G401.6 (cell line): ENCODE measurements around the gene IGSF8.

Source experiments
- FAIRE-seq: peaks from 2 replicates; lab custom pipeline; 2012; peaks lifted over from hg19 to GRCh38; lab: Jason Lieb, UNC

Gene IGSF8

GRCh38 chr1:160085686-160086455 is 12.5 kb downstream of the IGSF8 start:
- FAIRE-seq = no peak

- FAIRE-seq = no peak
Measured at GRCh38 chr1:160084771-160085321, 13.6 kb downstream of the IGSF8 start.

GRCh38 chr1:160083968-160084770 is 14.2 kb downstream of the IGSF8 start:
- FAIRE-seq = no peak

GRCh38 chr1:160082926-160083325 is 15.5 kb downstream of the IGSF8 start:
- FAIRE-seq = no peak

- no peak for FAIRE-seq
Measured at GRCh38 chr1:160082487-160082886, 15.9 kb downstream of the IGSF8 start.

GRCh38 chr1:160081261-160081936 is 17.0 kb downstream of the IGSF8 start, which contains the start of gene KCNJ9:
Gene KCNJ9 (plus strand): TSS chr1:160081538. CDS start chr1:160084031, 2,493 bp downstream.
- no peak for FAIRE-seq

- FAIRE-seq = no peak
Measured at GRCh38 chr1:160080381-160081100, 17.9 kb downstream of the IGSF8 start.

- no peak for FAIRE-seq
Measured at GRCh38 chr1:160079448-160079847, 19.0 kb downstream of the IGSF8 start.

GRCh38 chr1:160078512-160079195 is 19.8 kb downstream of the IGSF8 start:
- no peak for FAIRE-seq

- no peak for FAIRE-seq
Measured at GRCh38 chr1:160077486-160077885, 20.9 kb downstream of the IGSF8 start.

- no peak for FAIRE-seq
Measured at GRCh38 chr1:160076295-160076694, 22.1 kb downstream of the IGSF8 start.

- no peak for FAIRE-seq
Measured at GRCh38 chr1:160075836-160076235, 22.6 kb downstream of the IGSF8 start.

GRCh38 chr1:160074865-160075264 is 23.6 kb downstream of the IGSF8 start:
- no peak for FAIRE-seq

GRCh38 chr1:160071289-160071688 is 27.1 kb downstream of the IGSF8 start:
- no peak for FAIRE-seq

GRCh38 chr1:160070243-160071163 is 27.9 kb downstream of the IGSF8 start:
- FAIRE-seq = no peak

GRCh38 chr1:160069460-160070231 is 28.8 kb downstream of the IGSF8 start, which contains the start of gene KCNJ10:
Gene KCNJ10 (minus strand): TSS chr1:160070160. CDS start chr1:160042532, 27,628 bp downstream.
- no peak for FAIRE-seq

- no peak for FAIRE-seq
Measured at GRCh38 chr1:160068225-160068624, 30.2 kb downstream of the IGSF8 start.

- no peak for FAIRE-seq
Measured at GRCh38 chr1:160066829-160067745, 31.3 kb downstream of the IGSF8 start.
